Lung (tissue), 12 donors: Measurements from ENCODE around the gene KIAA1755. TPM values are rescaled to one million over a fixed set of nuclear protein-coding genes. Genes with fewer than 3 reads are reported as not detected.

Source experiments
- ATAC-seq: fragments of 200-7000 bp; cut with Tn5 transposase; one replicate; pipeline ENCODE4 v1.9.1; 2020; ENCODE audit warnings: moderate number of reproducible peaks; ENCODE audit not compliant: insufficient read depth, low FRiP score
- DNase-seq, 3 donors: peaks; one replicate each; pipeline ENCODE4 v3.0.0-alpha.2; 2013 to 2017
- H3K27ac ChIP-seq, 2 donors: one replicate each; pipeline ENCODE4 v1.5.1; 2013; ENCODE audit warnings: mild to moderate bottlenecking in 2 of 2, moderate library complexity in 2 of 2, control low read depth in 1 of 2, inconsistent platforms in 1 of 2, low read depth in 1 of 2, low read length in 1 of 2
- H3K27me3 ChIP-seq, 3 donors: one replicate each; pipeline ENCODE4 v1.5.1; 2013; ENCODE audit warnings: low read length in 2 of 3; ENCODE audit not compliant: control insufficient read depth in 3 of 3, insufficient read depth in 3 of 3
- H3K36me3 ChIP-seq, 4 donors: one replicate each; pipeline ENCODE4 v1.5.1; 2013; ENCODE audit warnings: low read length in 4 of 4, mild to moderate bottlenecking in 1 of 4, moderate library complexity in 1 of 4; ENCODE audit not compliant: control insufficient read depth in 4 of 4, insufficient read depth in 4 of 4
- H3K4me1 ChIP-seq, 5 donors: one replicate each; pipeline ENCODE4 v1.5.1; 2013; ENCODE audit warnings: low read length in 5 of 5, mild to moderate bottlenecking in 2 of 5, moderate library complexity in 1 of 5; ENCODE audit not compliant: control insufficient read depth in 5 of 5, insufficient read depth in 5 of 5
- H3K4me3 ChIP-seq: one replicate; pipeline ENCODE4 v1.5.1; 2013; ENCODE audit warnings: mild to moderate bottlenecking, control low read depth, moderate library complexity
- H3K9ac ChIP-seq, 2 donors: one replicate each; pipeline ENCODE4 v1.5.1; 2013; ENCODE audit warnings: low read length in 2 of 2, control low read depth in 1 of 2; ENCODE audit not compliant: insufficient read depth in 1 of 2
- H3K9me3 ChIP-seq, 4 donors: one replicate each; pipeline ENCODE4 v1.5.1; 2013; ENCODE audit warnings: low read length in 3 of 4, mild to moderate bottlenecking in 1 of 4, moderate library complexity in 1 of 4; ENCODE audit not compliant: control insufficient read depth in 4 of 4, insufficient read depth in 3 of 4
- CTCF ChIP-seq: IDR thresholded peaks from 2 replicates; pipeline ENCODE4 v1.5.1; 2012; ENCODE audit warnings: mild to moderate bottlenecking; ENCODE audit errors: control extremely low read depth, extremely low read depth
- WGBS, 2 donors: extraction: QIAGEN DNeasy Blood & Tissue Kit; methylation state at CpG; one replicate each; pipeline ENCODE4 v1.1.7; 2013; 5-methylcytosine and 5-hydroxymethylcytosine counted together
- polyA plus RNA-seq, 2 donors: library from polyadenylated mRNA; stranded (reverse); fragments of 200-250 nt; gene quantifications; one replicate each; pipeline ENCODE4 v1.2.1, GENCODE V29; 2013
- total RNA-seq, 2 donors: library from RNA; depleted of rRNA in 1 of 2; stranded (reverse); fragments of >200 nt in 1 of 2; gene quantifications; one replicate each; pipeline ENCODE4 v1.2.1, GENCODE V29; 2014 to 2021
- donor health status: control.
- donor health status: control.
- donor health status: Bipolar disorder and iron deficiency.
- donor health status: healthy.
- donor health status: DM: yes; HTN: yes; CAD: no.

Gene KIAA1755
- total and polyA plus RNA-seq, 4 donors: 0.33 to 2.0 (median 1.3) TPM

GRCh38 chr20:38220587-38221118, 39.9 kb downstream of the KIAA1755 start:
- Histone ChIP-seq H3K4me1 (peaks cover 0 to 6% (median 0%) of the 10 kb centered on the region in 5 donors), H3K4me3 (no peak overlapping the region), H3K27me3 (no peaks in the 10 kb centered on the region), H3K9me3 (no peaks in the 10 kb centered on the region), H3K27ac (no peak overlapping the region), H3K9ac (no peak overlapping the region), H3K36me3 (no peaks in the 10 kb centered on the region)
- no peak for ATAC-seq
- peak in 1 of 3 donors; percentile 51 for DNase-seq
- WGBS, 2 donors: 65 to 74% methylated on average over 11 of the region's 11 CpGs
- no peak for TF ChIP-seq CTCF

- ATAC-seq (no peak), DNase-seq (no peak)
- Histone ChIP-seq H3K36me3 (no peaks in the 10 kb centered on the region), H3K27ac (no peak overlapping the region), H3K27me3 (no peaks in the 10 kb centered on the region), H3K9me3 (no peaks in the 10 kb centered on the region), H3K9ac (no peak overlapping the region), H3K4me3 (no peak overlapping the region), H3K4me1 (peaks cover 0 to 6% (median 0%) of the 10 kb centered on the region in 5 donors)
- WGBS, 2 donors: 86 to 91% methylated on average over 19 of the region's 19 CpGs
- TF ChIP-seq CTCF: no peak
Observed at GRCh38 chr20:38219006-38219950, 41.3 kb downstream of the KIAA1755 start.

- Histone ChIP-seq H3K9ac (no peak overlapping the region), H3K9me3 (no peaks in the 10 kb centered on the region), H3K4me1 (peaks cover 0 to 6% (median 0%) of the 10 kb centered on the region in 5 donors), H3K4me3 (no peak overlapping the region), H3K27ac (no peak overlapping the region), H3K36me3 (no peaks in the 10 kb centered on the region), H3K27me3 (no peaks in the 10 kb centered on the region)
- ATAC-seq (no peak), DNase-seq (no peak)
- WGBS, 2 donors: 88 to 91% methylated on average over 7 of the region's 7 CpGs
- no peak for TF ChIP-seq CTCF
Observed at GRCh38 chr20:38218566-38218885, 42.0 kb downstream of the KIAA1755 start.
